Spleen (tissue), 11 donors: ENCODE data around the gene ZNF655. TPM values are rescaled to one million over a fixed set of nuclear protein-coding genes. Genes with fewer than 3 reads are reported as not detected.
"Not testable (repeated sequence)": the region's sequence is repeated elsewhere in the genome, so short reads cannot be mapped to it uniquely, and the experiment has no call there.

Experiments used
- DNase-seq: peaks from one replicate; pipeline ENCODE4 v3.0.0-alpha.2; 2020
- H3K27ac ChIP-seq, 8 donors: fragments of 200-600 bp; sonication (generic) in 7 of 8; 1 replicate in 4 of 8; 2 replicates in 4 of 8; pipeline versions ENCODE4 v1.5.0 to v1.8.0; 2016 to 2021; ENCODE audit warnings: inconsistent platforms in 4 of 8, mild to moderate bottlenecking in 4 of 8, moderate library complexity in 1 of 8
- H3K27me3 ChIP-seq, 7 donors: fragments of 200-600 bp; sonication (generic) in 6 of 7; replicated peaks in 1 of 7; 1 replicate in 4 of 7; 2 replicates in 3 of 7; pipeline versions ENCODE4 v1.5.0 to v1.8.0; 2016 to 2021; ENCODE audit warnings: inconsistent platforms in 3 of 7, mild to moderate bottlenecking in 1 of 7
- H3K36me3 ChIP-seq, 6 donors: fragments of 200-600 bp; sonication (generic) in 5 of 6; 1 replicate in 4 of 6; 2 replicates in 2 of 6; pipeline versions ENCODE4 v1.5.0 to v1.8.0; 2016 to 2021; ENCODE audit warnings: inconsistent platforms in 2 of 6
- H3K4me1 ChIP-seq, 6 donors: fragments of 200-600 bp; sonication (generic) in 5 of 6; 1 replicate in 3 of 6; 2 replicates in 3 of 6; pipeline versions ENCODE4 v1.5.0 to v1.8.0; 2016 to 2021; ENCODE audit warnings: inconsistent platforms in 3 of 6
- H3K4me3 ChIP-seq, 8 donors: fragments of 200-600 bp; sonication (generic) in 7 of 8; 1 replicate in 4 of 8; 2 replicates in 4 of 8; pipeline versions ENCODE4 v1.5.0 to v1.8.0; 2016 to 2021; ENCODE audit warnings: inconsistent platforms in 4 of 8, mild to moderate bottlenecking in 4 of 8, moderate library complexity in 2 of 8
- H3K9me3 ChIP-seq, 8 donors: fragments of 200-600 bp; sonication (generic) in 7 of 8; 1 replicate in 4 of 8; 2 replicates in 4 of 8; pipeline versions ENCODE4 v1.5.0 to v1.8.0; 2016 to 2021; ENCODE audit warnings: inconsistent platforms in 4 of 8
- CTCF ChIP-seq, 11 experiments: fragments of 200-600 bp in 7 of 11; fragments of 450-650 bp in 4 of 11; sonication (generic) in 4 of 11; IDR thresholded peaks in 8 of 11; conservative IDR thresholded peaks in 3 of 11; 1 replicate in 7 of 11; 2 replicates in 4 of 11; pipeline versions ENCODE4 v1.4.0 to v1.8.0; 2016 to 2021; ENCODE audit warnings: antibody characterized with exemption in 11 of 11, inconsistent platforms in 4 of 11, mild to moderate bottlenecking in 1 of 11
- POLR2A ChIP-seq, 3 donors: fragments of 450-650 bp; IDR thresholded peaks; one replicate each; pipeline ENCODE4 v1.5.1; 2017; ENCODE audit warnings: antibody characterized with exemption in 3 of 3, mild to moderate bottlenecking in 1 of 3
- POLR2AphosphoS5 ChIP-seq, 3 donors: sonication (generic); formaldehyde crosslinking; IDR thresholded peaks; one replicate each; pipeline ENCODE4 v1.5.1; 2017; ENCODE audit warnings: antibody characterized with exemption in 3 of 3
- WGBS, 5 donors: extraction: QIAGEN DNeasy Blood & Tissue Kit in 3 of 5; methylation state at CpG; one replicate each; pipeline versions ENCODE4 v1.1.5 to v1.1.7; 2013 to 2018; 5-methylcytosine and 5-hydroxymethylcytosine counted together
- intact Hi-C: fragments of 100-400 bp; cut with DNase I; formaldehyde crosslinking; loops from one replicate; pipeline ENCODE4 v1.15.0; 2023; ENCODE audit warnings: low total_unique reads
- polyA plus RNA-seq, 3 donors: library from polyadenylated mRNA; stranded (reverse); fragments of 200-250 nt; gene quantifications; one replicate each; pipeline ENCODE4 v1.2.1, GENCODE V29; 2013
- total RNA-seq, 7 donors: library from RNA; depleted of rRNA in 3 of 7; stranded (reverse); fragments of >200 nt in 3 of 7; fragmentation: NEBNext Ultra II Directional in 4 of 7; extraction: Animal tissue kit (Norgen Biotek cat#: 25700) in 4 of 7; gene quantifications; one replicate each; pipeline versions ENCODE4 v1.1.0 to v1.2.1, GENCODE V29; 2016 to 2021
- donor health status: healthy with polysubstance abuse.
- donor health status: DM: no; HTN: no; CAD: no; lungs with moderate emphysema.
- donor health status: DM: no; HTN: no; CAD: no.
- donor health status: Bipolar disorder and iron deficiency.
- donor health status: healthy.
- donor health status: DM: no; HTN: no; CAD: no.
- donor health status: DM: yes; HTN: yes; CAD: no.

The ZNF655 gene
- total and polyA plus RNA-seq, 10 donors: 34.5 to 176 (median 86.6) TPM

GRCh38 chr7:99563650-99564049 lies 5.2 kb downstream of the ZNF655 start:
- intact Hi-C loops: no loop called here
- H3K9me3 ChIP-seq: no peaks in the 10 kb centered on the region
- H3K27me3 ChIP-seq: no peaks in the 10 kb centered on the region
- no peak overlapping the region for H3K4me3 ChIP-seq
- H3K4me1 ChIP-seq: peaks cover 7 to 48% (median 26%) of the 10 kb centered on the region in 6 donors
- WGBS, 5 donors: 92 to 97% (median 95%) methylated on average over 10 of the region's 10 CpGs
- H3K36me3 ChIP-seq: peaks cover 0 to 87% (median 68%) of the 10 kb centered on the region in 6 donors
- DNase-seq: no peak
- TF ChIP-seq POLR2A (IDR thresholded peaks at IDR 0.05) (no peak), POLR2AphosphoS5 (IDR thresholded peaks at IDR 0.05) (no peak), CTCF (IDR thresholded peaks at IDR 0.05 in 8 of 11, conservative IDR thresholded peaks at IDR 0.05 in 3 of 11) (no peak)
- H3K27ac ChIP-seq: no peak overlapping the region

- intact Hi-C loops: not testable (repeated sequence)
- 96 to 98% (median 97%) methylated on average over 7 of the region's 7 CpGs for WGBS, 5 donors
Observed at GRCh38 chr7:99568770-99569169, 10.3 kb downstream of the ZNF655 start.

GRCh38 chr7:99571768-99572167 lies 13.3 kb downstream of the ZNF655 start:
- intact Hi-C loops: no loop called here
- Histone ChIP-seq H3K9me3 (no peaks in the 10 kb centered on the region), H3K4me3 (no peak overlapping the region), H3K4me1 (no peaks in the 10 kb centered on the region), H3K27ac (no peak overlapping the region), H3K36me3 (peaks cover 0 to 89% (median 39%) of the 10 kb centered on the region in 6 donors), H3K27me3 (no peaks in the 10 kb centered on the region)
- TF ChIP-seq POLR2A (IDR thresholded peaks at IDR 0.05): no peak
- no peak for TF ChIP-seq CTCF (IDR thresholded peaks at IDR 0.05 in 8 of 11, conservative IDR thresholded peaks at IDR 0.05 in 3 of 11)
- TF ChIP-seq POLR2AphosphoS5 (IDR thresholded peaks at IDR 0.05): no peak
- 71 to 91% (median 88%) methylated on average over 3 of the region's 3 CpGs for WGBS, 5 donors
- no peak for DNase-seq

More at GRCh38 chr7:99568770-99569169, 10.3 kb downstream of the ZNF655 start:
- not testable (repeated sequence) for H3K4me3 ChIP-seq, H3K27me3 ChIP-seq, DNase-seq, H3K9me3 ChIP-seq, H3K27ac ChIP-seq, H3K4me1 ChIP-seq
- peaks cover 0 to 100% (median 61%) of the 10 kb centered on the region in 6 donors for H3K36me3 ChIP-seq

- H3K36me3 ChIP-seq: peaks cover 0 to 74% (median 38%) of the 10 kb centered on the region in 6 donors
- no peaks in the 10 kb centered on the region for H3K27me3 ChIP-seq
- H3K4me3 ChIP-seq: no peak overlapping the region
- H3K4me1 ChIP-seq: no peaks in the 10 kb centered on the region
- H3K27ac ChIP-seq: no peak overlapping the region
- no peaks in the 10 kb centered on the region for H3K9me3 ChIP-seq
- DNase-seq: no peak
- intact Hi-C loops: no loop called here
- TF ChIP-seq POLR2A (IDR thresholded peaks at IDR 0.05): no peak
- TF ChIP-seq POLR2AphosphoS5 (IDR thresholded peaks at IDR 0.05): no peak
- 74 to 100% (median 89%) methylated on average over 1 of the region's 1 CpG for WGBS, 5 donors
Observed at GRCh38 chr7:99573257-99573656, 14.8 kb downstream of the ZNF655 start.

- Histone ChIP-seq H3K27me3 (peaks cover 0 to 16% (median 4%) of the 10 kb centered on the region in 7 donors), H3K4me1 (peaks cover 5 to 21% (median 16%) of the 10 kb centered on the region in 6 donors), H3K9me3 (no peaks in the 10 kb centered on the region), H3K27ac (no peak overlapping the region), H3K4me3 (no peak overlapping the region), H3K36me3 (peaks cover 0 to 44% (median 25%) of the 10 kb centered on the region in 6 donors)
- intact Hi-C loops: no loop called here
- TF ChIP-seq POLR2A (IDR thresholded peaks at IDR 0.05) (no peak), CTCF (IDR thresholded peaks at IDR 0.05 in 8 of 11, conservative IDR thresholded peaks at IDR 0.05 in 3 of 11) (no peak), POLR2AphosphoS5 (IDR thresholded peaks at IDR 0.05) (no peak)
- DNase-seq: no peak
- 76 to 92% (median 83%) methylated on average over 3 of the region's 3 CpGs for WGBS, 5 donors
Observed at GRCh38 chr7:99576251-99576650, 17.8 kb downstream of the ZNF655 start.
